ACC112 (cell line): ENCODE data around the gene ZBTB11.
"Not testable (repeated sequence)": the region's sequence is repeated elsewhere in the genome, so short reads cannot be mapped to it uniquely, and the experiment has no call there.

Experiments used
- H2AFZ ChIP-seq: fragments of 200-600 bp; sonication (generic); one replicate; pipeline ENCODE4 v1.6.0; 2017; ENCODE audit warnings: antibody characterized with exemption, low read length; ENCODE audit not compliant: unreplicated experiment
- H3K27ac ChIP-seq: fragments of 200-600 bp; sonication (generic); 2 replicates; pipeline ENCODE4 v1.5.1; 2014; ENCODE audit warnings: low read depth, mild to moderate bottlenecking, antibody characterized with exemption, low read length, moderate library complexity
- H3K27me3 ChIP-seq: fragments of 200-600 bp; sonication (generic); 2 replicates; pipeline ENCODE4 v1.6.1; 2014; ENCODE audit warnings: mild to moderate bottlenecking, antibody characterized with exemption, low read length, moderate library complexity, mixed read lengths; ENCODE audit not compliant: insufficient read depth
- H3K36me3 ChIP-seq: fragments of 200-600 bp; sonication (generic); 2 replicates; pipeline ENCODE4 v1.6.1; 2016; ENCODE audit warnings: mild to moderate bottlenecking, antibody characterized with exemption, low read length, moderate library complexity, mixed read lengths; ENCODE audit not compliant: insufficient read depth
- H3K4me1 ChIP-seq: fragments of 200-600 bp; sonication (generic); one replicate; pipeline ENCODE4 v1.6.1; 2016; ENCODE audit warnings: low read length, mixed read lengths; ENCODE audit not compliant: insufficient read depth, unreplicated experiment, control insufficient read depth
- H3K4me3 ChIP-seq: fragments of 200-600 bp; sonication (generic); 2 replicates; pipeline ENCODE4 v1.5.1; 2014; ENCODE audit warnings: mild to moderate bottlenecking, low read depth, low read length
- H3K79me2 ChIP-seq: fragments of 200-600 bp; sonication (generic); one replicate; pipeline ENCODE4 v1.6.0; 2016; ENCODE audit warnings: low read length; ENCODE audit not compliant: control insufficient read depth, unreplicated experiment, insufficient read depth

The ZBTB11 gene

DNA sequence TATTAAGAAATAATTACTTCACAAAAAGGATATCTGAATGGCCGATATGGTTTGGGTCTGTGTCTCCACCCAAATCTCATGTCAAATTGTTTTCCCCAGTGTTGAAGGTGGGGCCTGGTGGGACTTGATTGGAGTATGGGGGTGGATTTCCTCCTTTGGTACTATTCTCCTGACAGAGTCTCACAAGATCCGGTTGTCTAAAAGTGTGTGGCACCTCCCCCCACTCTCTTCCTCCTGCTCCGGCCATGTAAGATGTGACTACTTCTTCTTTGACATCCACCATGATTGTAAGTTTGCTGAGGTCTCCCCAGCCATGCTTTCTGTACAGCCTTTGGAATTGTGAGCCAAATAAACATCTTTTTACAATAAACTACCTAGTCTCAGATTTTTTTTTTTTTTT is 34.5 kb downstream of the ZBTB11 start:
- no peaks in the 10 kb centered on the region for H3K79me2 ChIP-seq
- no peak overlapping the region for H3K4me3 ChIP-seq
- no peaks in the 10 kb centered on the region for H3K36me3 ChIP-seq
- no peak overlapping the region for H3K27ac ChIP-seq
- H3K4me1 ChIP-seq = peaks cover 14% of the 10 kb centered on the region
- H2AFZ ChIP-seq = no peak overlapping the region
- no peaks in the 10 kb centered on the region for H3K27me3 ChIP-seq

DNA sequence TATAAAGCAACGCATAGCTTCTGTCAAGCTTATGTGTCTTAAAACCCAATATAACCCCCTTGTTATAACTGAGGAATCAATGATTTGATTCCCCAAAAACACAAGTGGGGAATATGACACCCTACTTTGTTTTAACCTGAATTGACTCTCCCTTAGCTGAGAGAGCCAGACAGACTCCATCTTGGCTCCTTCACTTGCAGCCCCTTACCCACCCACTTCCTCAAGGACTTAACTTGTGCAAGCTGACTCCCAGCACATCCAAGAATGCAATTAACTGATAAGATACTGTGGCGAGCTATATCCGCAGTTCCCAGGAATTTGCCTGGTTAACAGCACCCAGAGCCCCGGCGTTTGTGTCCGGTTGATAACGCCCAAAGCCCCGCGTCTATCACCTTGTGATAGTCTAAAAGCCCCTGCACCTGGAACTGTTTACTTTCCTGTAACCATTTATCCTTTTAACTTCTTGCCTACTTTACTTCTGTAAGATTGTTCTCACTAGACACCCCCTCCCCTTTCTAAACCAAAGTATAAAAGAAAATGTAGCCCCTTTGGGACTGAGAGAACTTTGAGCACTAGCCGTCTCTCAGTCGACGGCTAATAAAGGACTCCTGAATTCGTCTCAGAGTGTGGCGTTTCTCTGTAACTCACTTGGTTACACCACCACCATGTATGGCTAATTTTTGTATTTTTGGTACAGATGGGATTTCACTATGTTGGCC is 35.4 kb downstream of the ZBTB11 start:
- H3K79me2 ChIP-seq, H3K27ac ChIP-seq, H3K4me3 ChIP-seq, H2AFZ ChIP-seq, H3K36me3 ChIP-seq, H3K27me3 ChIP-seq: not testable (repeated sequence)
- H3K4me1 ChIP-seq = peaks cover 14% of the 10 kb centered on the region

- H2AFZ ChIP-seq = no peak overlapping the region
- no peak overlapping the region for H3K4me3 ChIP-seq
These were observed 36.7 kb downstream of the ZBTB11 start for GRCh38 chr3:101640256-101640655.

DNA sequence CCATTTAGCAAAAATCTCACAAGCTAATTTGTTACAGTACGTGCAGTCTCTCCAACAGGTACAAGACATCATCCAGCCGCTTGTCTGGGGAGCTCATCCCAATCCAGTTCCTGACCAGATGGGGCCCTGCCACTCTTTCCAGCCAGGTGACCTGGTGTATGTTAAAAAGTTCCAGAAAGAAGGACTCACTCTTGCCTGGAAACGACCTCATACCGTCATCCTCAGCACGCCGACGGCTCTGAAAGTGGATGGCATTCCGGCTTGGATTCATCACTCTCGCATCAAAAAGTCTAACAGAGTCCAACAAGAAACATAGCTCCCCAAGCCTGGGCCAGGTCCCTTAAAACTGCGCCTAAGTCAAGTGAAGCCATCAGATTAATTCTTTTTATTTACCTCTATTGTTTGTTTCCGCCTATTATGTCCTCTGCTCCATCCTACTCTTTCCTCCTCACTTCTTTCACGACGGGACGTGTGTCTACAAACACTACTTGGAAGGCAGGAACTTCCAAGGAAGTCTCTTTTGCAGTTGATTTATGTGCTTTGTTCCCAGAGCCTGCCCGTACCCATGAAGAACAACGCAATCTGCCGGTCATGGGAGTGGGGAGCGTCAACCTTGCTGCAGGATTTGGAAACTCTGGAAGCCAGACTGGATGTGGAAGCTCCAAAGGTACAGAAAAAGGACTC is 37.5 kb downstream of the ZBTB11 start:
- H3K27ac ChIP-seq = no peak overlapping the region
- no peak overlapping the region for H2AFZ ChIP-seq
- no peaks in the 10 kb centered on the region for H3K36me3 ChIP-seq
- H3K27me3 ChIP-seq = no peaks in the 10 kb centered on the region
- peaks cover 11% of the 10 kb centered on the region for H3K4me1 ChIP-seq
- H3K79me2 ChIP-seq = no peaks in the 10 kb centered on the region
- no peak overlapping the region for H3K4me3 ChIP-seq

More at GRCh38 chr3:101640256-101640655, 36.7 kb downstream of the ZBTB11 start:
- H3K27ac ChIP-seq = no peak overlapping the region
- H3K36me3 ChIP-seq = no peaks in the 10 kb centered on the region
- H3K4me1 ChIP-seq = peaks cover 14% of the 10 kb centered on the region
- no peaks in the 10 kb centered on the region for H3K79me2 ChIP-seq
- H3K27me3 ChIP-seq = no peaks in the 10 kb centered on the region

DNA sequence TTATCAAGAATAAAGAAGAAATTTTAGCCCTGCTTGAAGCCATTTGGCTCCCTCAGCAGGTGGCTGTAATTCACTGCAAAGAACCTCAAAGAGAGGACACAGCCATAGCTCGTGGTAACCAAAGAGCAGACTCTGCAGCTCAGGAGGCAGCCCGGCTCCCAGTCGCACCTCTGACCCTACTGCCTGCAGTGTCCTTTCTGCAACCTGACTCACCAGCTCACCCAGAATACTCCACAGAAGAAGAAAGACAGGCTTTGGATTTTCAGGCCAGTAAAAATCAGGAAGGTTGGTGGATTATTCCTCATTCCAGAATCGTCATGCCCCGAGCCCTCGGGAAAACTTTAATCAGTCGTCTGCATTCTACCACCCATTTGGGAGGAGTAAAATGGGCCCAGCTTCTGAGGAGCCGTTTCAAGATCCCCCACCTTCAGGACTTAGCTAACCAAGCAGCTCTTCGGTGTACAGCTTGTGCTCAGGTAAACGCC is 38.6 kb downstream of the ZBTB11 start:
- Histone ChIP-seq H3K27me3 (no peaks in the 10 kb centered on the region), H2AFZ (no peak overlapping the region), H3K36me3 (no peaks in the 10 kb centered on the region), H3K4me3 (no peak overlapping the region), H3K79me2 (no peaks in the 10 kb centered on the region), H3K4me1 (no peaks in the 10 kb centered on the region), H3K27ac (no peak overlapping the region)

DNA sequence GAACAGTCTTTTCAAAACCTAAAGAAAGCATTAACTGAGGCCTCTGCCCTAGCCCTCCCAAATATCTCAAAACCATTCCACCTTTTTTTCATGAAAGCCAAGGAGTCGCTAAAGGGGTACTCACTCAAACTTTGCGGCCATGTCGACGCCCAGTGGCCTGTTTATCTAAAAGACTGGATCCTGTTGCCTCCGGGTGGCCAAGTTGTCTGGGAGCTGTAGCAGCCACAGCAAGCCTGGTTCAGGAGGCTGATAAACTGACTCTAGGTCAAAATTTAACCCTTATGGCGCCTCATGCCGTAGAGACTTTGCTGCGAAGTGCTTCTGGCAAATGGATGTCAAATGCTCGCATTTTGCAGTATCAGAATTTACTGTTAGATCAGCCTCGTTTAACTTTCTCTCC is 39.5 kb downstream of the ZBTB11 start:
- Histone ChIP-seq H2AFZ (no peak overlapping the region), H3K4me1 (no peaks in the 10 kb centered on the region), H3K4me3 (no peak overlapping the region), H3K27me3 (no peaks in the 10 kb centered on the region), H3K27ac (no peak overlapping the region), H3K79me2 (no peaks in the 10 kb centered on the region), H3K36me3 (no peaks in the 10 kb centered on the region)

GRCh38 chr3:101635954-101636798 is 40.8 kb downstream of the ZBTB11 start:
- no peak overlapping the region for H3K4me3 ChIP-seq
- no peak overlapping the region for H3K27ac ChIP-seq
- no peaks in the 10 kb centered on the region for H3K79me2 ChIP-seq
- H3K27me3 ChIP-seq = no peaks in the 10 kb centered on the region
- peak overlapping the region; percentile 41 for H2AFZ ChIP-seq
- H3K4me1 ChIP-seq = no peaks in the 10 kb centered on the region
- H3K36me3 ChIP-seq = no peaks in the 10 kb centered on the region

DNA sequence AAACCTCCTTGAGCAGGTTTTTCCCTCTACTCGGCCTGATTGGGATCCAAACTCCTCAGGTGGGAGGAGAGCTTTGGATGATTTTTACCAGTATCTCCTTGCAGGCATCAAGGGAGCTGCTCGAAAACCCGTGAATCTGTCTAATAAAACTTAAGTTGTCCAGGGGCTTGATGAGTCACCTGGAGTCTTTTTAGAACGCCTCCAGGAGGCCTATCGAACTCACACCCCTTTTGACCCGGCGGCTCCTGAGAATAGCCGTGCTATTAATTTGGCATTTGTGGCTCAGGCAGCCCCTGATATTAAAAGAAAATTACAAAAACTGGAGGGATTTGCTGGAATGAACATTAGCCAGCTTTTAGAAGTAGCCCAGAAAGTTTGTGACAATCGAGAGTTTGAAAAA is 41.6 kb downstream of the ZBTB11 start:
- Histone ChIP-seq H3K4me1 (no peaks in the 10 kb centered on the region), H3K36me3 (no peaks in the 10 kb centered on the region), H3K4me3 (no peak overlapping the region), H2AFZ (no peak overlapping the region), H3K27me3 (no peaks in the 10 kb centered on the region), H3K27ac (no peak overlapping the region), H3K79me2 (no peaks in the 10 kb centered on the region)

DNA sequence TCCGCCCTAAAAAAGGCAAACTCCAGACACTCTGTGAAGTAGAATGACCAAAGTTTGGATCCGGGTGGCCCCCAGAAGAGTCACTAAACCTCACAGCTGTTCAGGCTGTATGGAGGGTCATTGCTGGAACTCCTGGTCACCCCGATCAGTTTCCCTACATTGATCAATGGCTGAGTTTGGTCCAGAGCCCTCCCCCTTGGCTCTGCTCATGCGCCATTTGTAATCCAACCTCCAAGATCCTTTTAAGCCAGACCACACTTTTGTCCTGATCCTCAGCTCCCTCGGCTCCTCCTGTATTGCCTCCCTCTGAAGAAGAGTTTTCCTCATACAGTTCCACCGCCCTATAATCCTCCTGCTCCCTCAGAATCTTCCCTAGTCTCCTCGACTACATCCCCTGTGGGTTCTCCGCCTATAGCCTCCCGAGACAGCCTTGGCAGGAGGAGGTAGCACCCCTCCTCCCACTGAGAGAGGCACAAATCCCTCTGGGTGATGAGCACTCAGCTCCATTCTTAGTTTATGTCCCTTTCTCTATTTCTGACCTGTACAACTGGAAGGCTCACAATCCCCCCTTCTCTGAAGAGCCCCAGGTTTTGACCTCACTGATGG is 42.2 kb downstream of the ZBTB11 start:
- Histone ChIP-seq H3K36me3 (no peaks in the 10 kb centered on the region), H3K4me1 (no peaks in the 10 kb centered on the region), H3K27ac (no peak overlapping the region), H3K79me2 (no peaks in the 10 kb centered on the region), H3K27me3 (no peaks in the 10 kb centered on the region), H3K4me3 (no peak overlapping the region), H2AFZ (no peak overlapping the region)

- no peak overlapping the region for H2AFZ ChIP-seq
- no peaks in the 10 kb centered on the region for H3K36me3 ChIP-seq
- H3K27me3 ChIP-seq = no peaks in the 10 kb centered on the region
- no peaks in the 10 kb centered on the region for H3K79me2 ChIP-seq
- no peak overlapping the region for H3K4me3 ChIP-seq
- H3K27ac ChIP-seq = no peak overlapping the region
- H3K4me1 ChIP-seq = no peaks in the 10 kb centered on the region
These were observed 43.7 kb downstream of the ZBTB11 start for GRCh38 chr3:101633186-101633585.
